A549 (cell line): ENCODE measurements around the gene PCBP3.

Experiments
- MAFK ChIP-seq: fragments of 450-650 bp; IDR thresholded peaks from 2 replicates; pipeline ENCODE4 v1.6.1; 2014; ENCODE audit not compliant: partially characterized antibody
- POLR2A ChIP-seq: IDR thresholded peaks from 2 replicates; pipeline ENCODE4 v1.6.1; 2012; ENCODE audit warnings: mild to moderate bottlenecking, low read length
- POLR2AphosphoS2 ChIP-seq: conservative IDR thresholded peaks from 2 replicates; pipeline ENCODE4 v1.6.1; 2012; ENCODE audit warnings: low read length, improper control_type of control experiment, inconsistent platforms

- TF ChIP-seq MAFK (no peak), POLR2AphosphoS2 (no peak), POLR2A (no peak)
These were observed 143.8 kb downstream of the PCBP3 start for GRCh38 chr21:45787371-45787770.
